Activated CD4-positive, alpha-beta T cell treated with anti-CD3 and anti-CD28 coated beads for 36 hours (primary cell): ENCODE data around the gene DLGAP1. TPM values are rescaled to one million over a fixed set of nuclear protein-coding genes. Genes with fewer than 3 reads are reported as not detected.
A peak's percentile ranks its signal among the peaks of the same experiment; 100 is the strongest.
"Not testable (repeated sequence)": the region's sequence is repeated elsewhere in the genome, so short reads cannot be mapped to it uniquely, and the experiment has no call there.

Source experiments
- ATAC-seq: fragments of 200-7000 bp; cut with Tn5 transposase; one replicate; pipeline ENCODE4 v1.10.0; 2021; ENCODE audit warnings: mild to moderate bottlenecking, moderate library complexity
- CTCF ChIA-PET: fragments of 350-600 bp; sonication (Branson Sonifier 250); formaldehyde crosslinking; loops from one replicate; lab custom pipeline; 2021; ENCODE audit warnings: antibody characterized with exemption; lab: Charles Lee
- POLR2A ChIA-PET: fragments of 350-600 bp; sonication (Branson Sonifier 250); formaldehyde crosslinking; loops from one replicate; lab custom pipeline; 2021; ENCODE audit warnings: antibody characterized with exemption, inconsistent platforms; lab: Charles Lee
- DNase-seq: peaks from one replicate; pipeline ENCODE4 v3.0.0-alpha.2; 2020
- H3K27ac Mint-ChIP-seq: one replicate; pipeline ENCODE4 v1.8.0; 2021; ENCODE audit warnings: mixed read lengths
- H3K27me3 Mint-ChIP-seq: one replicate; pipeline ENCODE4 v1.8.0; 2021; ENCODE audit warnings: mixed read lengths
- H3K36me3 Mint-ChIP-seq: one replicate; pipeline ENCODE4 v1.8.0; 2021; ENCODE audit warnings: low read depth, mixed read lengths
- H3K4me1 Mint-ChIP-seq: one replicate; pipeline ENCODE4 v1.8.0; 2021; ENCODE audit warnings: mixed read lengths
- H3K4me3 Mint-ChIP-seq: one replicate; pipeline ENCODE4 v1.8.0; 2021; ENCODE audit warnings: mild to moderate bottlenecking, moderate library complexity, mixed read lengths
- H3K9me3 Mint-ChIP-seq: one replicate; pipeline ENCODE4 v1.8.0; 2021; ENCODE audit warnings: low read depth, mixed read lengths
- intact Hi-C, 2 experiments: fragments of 100-400 bp; cut with DNase I in 1 of 2; cut with micrococcal nuclease in 1 of 2; formaldehyde crosslinking; loops; one replicate each; pipeline versions ENCODE4 v1.14.2 to v1.15.1; 2022 to 2024; cut with DNase I, micrococcal nuclease
- total RNA-seq, 2 experiments: library from RNA; stranded (reverse); gene quantifications; one replicate each; pipeline ENCODE4 v1.2.3, GENCODE V29; 2021

DLGAP1 gene
- total RNA-seq, 2 experiments from 2014 or later, result 0.14 TPM; not detected in 1

- POLR2A ChIA-PET, result no interaction called here
- intact Hi-C loops, result loop anchor here (1.0 to 5.0 kb wide), 2 partner anchors 297 to 786 kb away; no protein-coding TSS in a partner anchor
These were observed 386.5 kb downstream of the DLGAP1 start for GRCh38 chr18:4068552-4069158.

GRCh38 chr18:4063545-4063944, 391.6 kb downstream of the DLGAP1 start:
- intact Hi-C loops, result no loop called here
- H3K27ac Mint-ChIP-seq, result no peak overlapping the region
- CTCF ChIA-PET, result interaction anchor here (0.9 kb wide), 1 partner anchor 68 kb away, joined by 3 read pairs; no protein-coding TSS in a partner anchor
- no peak overlapping the region for H3K4me3 Mint-ChIP-seq
- peaks cover 7% of the 10 kb centered on the region for H3K27me3 Mint-ChIP-seq
- POLR2A ChIA-PET, result no interaction called here
- ATAC-seq, result no peak
- no peaks in the 10 kb centered on the region for H3K36me3 Mint-ChIP-seq
- no peak for DNase-seq
- no peaks in the 10 kb centered on the region for H3K4me1 Mint-ChIP-seq
- H3K9me3 Mint-ChIP-seq, result peaks cover 10% of the 10 kb centered on the region

More at GRCh38 chr18:4068552-4069158, 386.5 kb downstream of the DLGAP1 start:
- H3K36me3 Mint-ChIP-seq, result no peaks in the 10 kb centered on the region
- CTCF ChIA-PET, result interaction anchor here (0.6 to 1.3 kb wide), 7 partner anchors 9 to 989 kb away, joined by 3 to 14 read pairs (median 3); no protein-coding TSS in a partner anchor
- DNase-seq (peak; percentile 49), ATAC-seq (peak; percentile 58)
- no peaks in the 10 kb centered on the region for H3K9me3 Mint-ChIP-seq
- H3K27ac Mint-ChIP-seq, result no peak overlapping the region
- H3K4me1 Mint-ChIP-seq, result no peaks in the 10 kb centered on the region
- H3K27me3 Mint-ChIP-seq, result peaks cover 12% of the 10 kb centered on the region
- H3K4me3 Mint-ChIP-seq, result no peak overlapping the region

GRCh38 chr18:4060427-4061281, 394.5 kb downstream of the DLGAP1 start:
- intact Hi-C loops, result no loop called here
- H3K27ac Mint-ChIP-seq, result no peak overlapping the region
- H3K27me3 Mint-ChIP-seq, result peaks cover 6% of the 10 kb centered on the region
- no peaks in the 10 kb centered on the region for H3K36me3 Mint-ChIP-seq
- no peak overlapping the region for H3K4me3 Mint-ChIP-seq
- ATAC-seq (no peak), DNase-seq (no peak)
- H3K9me3 Mint-ChIP-seq, result peaks cover 10% of the 10 kb centered on the region
- no peaks in the 10 kb centered on the region for H3K4me1 Mint-ChIP-seq
- ChIA-PET CTCF (interaction anchor here (0.9 kb wide), 1 partner anchor 8 kb away, joined by 3 read pairs; no protein-coding TSS in a partner anchor), POLR2A (no interaction called here)

GRCh38 chr18:4058179-4058578, 396.9 kb downstream of the DLGAP1 start:
- no peaks in the 10 kb centered on the region for H3K36me3 Mint-ChIP-seq
- H3K4me3 Mint-ChIP-seq, result no peak overlapping the region
- POLR2A ChIA-PET, result no interaction called here
- ATAC-seq (no peak), DNase-seq (no peak)
- H3K4me1 Mint-ChIP-seq, result no peaks in the 10 kb centered on the region
- H3K27ac Mint-ChIP-seq, result no peak overlapping the region
- H3K27me3 Mint-ChIP-seq, result peaks cover 4% of the 10 kb centered on the region
- CTCF ChIA-PET, result no interaction called here
- peaks cover 12% of the 10 kb centered on the region for H3K9me3 Mint-ChIP-seq
- intact Hi-C loops, result no loop called here

GRCh38 chr18:4040391-4041092, 414.6 kb downstream of the DLGAP1 start:
- no peaks in the 10 kb centered on the region for H3K4me1 Mint-ChIP-seq
- ChIA-PET CTCF (interaction anchor here (1.8 kb wide), 1 partner anchor 46 kb away, joined by 5 read pairs; no protein-coding TSS in a partner anchor), POLR2A (no interaction called here)
- H3K9me3 Mint-ChIP-seq, result no peaks in the 10 kb centered on the region
- peaks cover 2% of the 10 kb centered on the region for H3K27me3 Mint-ChIP-seq
- H3K4me3 Mint-ChIP-seq, result no peak overlapping the region
- DNase-seq (no peak), ATAC-seq (no peak)
- intact Hi-C loops, result no loop called here
- no peaks in the 10 kb centered on the region for H3K36me3 Mint-ChIP-seq
- H3K27ac Mint-ChIP-seq, result no peak overlapping the region

GRCh38 chr18:4035521-4035920, 419.6 kb downstream of the DLGAP1 start:
- Mint-ChIP-seq H3K36me3 (no peaks in the 10 kb centered on the region), H3K27me3 (peaks cover 2% of the 10 kb centered on the region), H3K4me1 (no peaks in the 10 kb centered on the region), H3K4me3 (no peak overlapping the region), H3K27ac (no peak overlapping the region), H3K9me3 (no peaks in the 10 kb centered on the region)
- intact Hi-C loops, result no loop called here
- ChIA-PET CTCF (no interaction called here), POLR2A (no interaction called here)
- no peak for ATAC-seq
- DNase-seq, result no peak

GRCh38 chr18:4034815-4035214, 420.3 kb downstream of the DLGAP1 start:
- H3K4me1 Mint-ChIP-seq, ATAC-seq: not testable (repeated sequence)

GRCh38 chr18:4026542-4026941, 428.6 kb downstream of the DLGAP1 start:
- CTCF ChIA-PET, result no interaction called here
- ATAC-seq (no peak), DNase-seq (no peak)
- H3K27ac Mint-ChIP-seq, result no peak overlapping the region
- POLR2A ChIA-PET, result no interaction called here
- no peak overlapping the region for H3K4me3 Mint-ChIP-seq
- H3K9me3 Mint-ChIP-seq, result peaks cover 3% of the 10 kb centered on the region
- H3K36me3 Mint-ChIP-seq, result no peaks in the 10 kb centered on the region
- intact Hi-C loops, result no loop called here
- H3K4me1 Mint-ChIP-seq, result no peaks in the 10 kb centered on the region
- H3K27me3 Mint-ChIP-seq, result peaks cover 2% of the 10 kb centered on the region

More at GRCh38 chr18:4034815-4035214, 420.3 kb downstream of the DLGAP1 start:
- intact Hi-C loops, H3K36me3 Mint-ChIP-seq, POLR2A ChIA-PET, H3K4me3 Mint-ChIP-seq, H3K27me3 Mint-ChIP-seq, H3K9me3 Mint-ChIP-seq, DNase-seq, H3K27ac Mint-ChIP-seq, CTCF ChIA-PET: not testable (repeated sequence)

- H3K27ac Mint-ChIP-seq, result no peak overlapping the region
- POLR2A ChIA-PET, result no interaction called here
- peaks cover 2% of the 10 kb centered on the region for H3K27me3 Mint-ChIP-seq
- ATAC-seq (no peak), DNase-seq (no peak)
- H3K9me3 Mint-ChIP-seq, result peaks cover 3% of the 10 kb centered on the region
- H3K4me3 Mint-ChIP-seq, result no peak overlapping the region
- no peaks in the 10 kb centered on the region for H3K4me1 Mint-ChIP-seq
- CTCF ChIA-PET, result no interaction called here
- no peaks in the 10 kb centered on the region for H3K36me3 Mint-ChIP-seq
- intact Hi-C loops, result no loop called here
These were observed 430.4 kb downstream of the DLGAP1 start for GRCh38 chr18:4024702-4025101.

GRCh38 chr18:4022749-4023148, 432.4 kb downstream of the DLGAP1 start:
- H3K4me3 Mint-ChIP-seq, H3K27me3 Mint-ChIP-seq, DNase-seq, H3K27ac Mint-ChIP-seq, H3K9me3 Mint-ChIP-seq, POLR2A ChIA-PET, H3K36me3 Mint-ChIP-seq, ATAC-seq, intact Hi-C loops, H3K4me1 Mint-ChIP-seq: not testable (repeated sequence)
- CTCF ChIA-PET, result interaction anchor here (1.3 kb wide), 1 partner anchor 28 kb away, joined by 5 read pairs; no protein-coding TSS in a partner anchor

GRCh38 chr18:4020026-4020425, 435.1 kb downstream of the DLGAP1 start:
- Mint-ChIP-seq H3K4me1 (no peaks in the 10 kb centered on the region), H3K36me3 (no peaks in the 10 kb centered on the region), H3K27ac (no peak overlapping the region), H3K4me3 (no peak overlapping the region), H3K9me3 (peaks cover 3% of the 10 kb centered on the region), H3K27me3 (peaks cover 5% of the 10 kb centered on the region)
- no peak for ATAC-seq
- no peak for DNase-seq
- intact Hi-C loops, result no loop called here
- POLR2A ChIA-PET, result no interaction called here
- CTCF ChIA-PET, result interaction anchor here (2.1 kb wide), 1 partner anchor 25 kb away, joined by 6 read pairs; no protein-coding TSS in a partner anchor
